ENCODE results near the gene CNBD2.
"Not testable (repeated sequence)": the region's sequence is repeated elsewhere in the genome, so short reads cannot be mapped to it uniquely, and the experiment has no call there.

The CNBD2 gene

GRCh38 chr20:35954907-35955251 is 13.5 kb upstream of the CNBD2 start:
- TF ChIP-seq, protein P1, sequence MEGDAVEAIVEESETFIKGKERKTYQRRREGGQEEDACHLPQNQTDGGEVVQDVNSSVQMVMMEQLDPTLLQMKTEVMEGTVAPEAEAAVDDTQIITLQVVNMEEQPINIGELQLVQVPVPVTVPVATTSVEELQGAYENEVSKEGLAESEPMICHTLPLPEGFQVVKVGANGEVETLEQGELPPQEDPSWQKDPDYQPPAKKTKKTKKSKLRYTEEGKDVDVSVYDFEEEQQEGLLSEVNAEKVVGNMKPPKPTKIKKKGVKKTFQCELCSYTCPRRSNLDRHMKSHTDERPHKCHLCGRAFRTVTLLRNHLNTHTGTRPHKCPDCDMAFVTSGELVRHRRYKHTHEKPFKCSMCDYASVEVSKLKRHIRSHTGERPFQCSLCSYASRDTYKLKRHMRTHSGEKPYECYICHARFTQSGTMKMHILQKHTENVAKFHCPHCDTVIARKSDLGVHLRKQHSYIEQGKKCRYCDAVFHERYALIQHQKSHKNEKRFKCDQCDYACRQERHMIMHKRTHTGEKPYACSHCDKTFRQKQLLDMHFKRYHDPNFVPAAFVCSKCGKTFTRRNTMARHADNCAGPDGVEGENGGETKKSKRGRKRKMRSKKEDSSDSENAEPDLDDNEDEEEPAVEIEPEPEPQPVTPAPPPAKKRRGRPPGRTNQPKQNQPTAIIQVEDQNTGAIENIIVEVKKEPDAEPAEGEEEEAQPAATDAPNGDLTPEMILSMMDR (IDR thresholded peaks at IDR 0.05; ENCODE audit: low read depth, low read length), result no peak
- H3K4me3 ChIP-seq (ENCODE audit: low read depth, low read length), result peak overlapping the region; percentile 93

DNA sequence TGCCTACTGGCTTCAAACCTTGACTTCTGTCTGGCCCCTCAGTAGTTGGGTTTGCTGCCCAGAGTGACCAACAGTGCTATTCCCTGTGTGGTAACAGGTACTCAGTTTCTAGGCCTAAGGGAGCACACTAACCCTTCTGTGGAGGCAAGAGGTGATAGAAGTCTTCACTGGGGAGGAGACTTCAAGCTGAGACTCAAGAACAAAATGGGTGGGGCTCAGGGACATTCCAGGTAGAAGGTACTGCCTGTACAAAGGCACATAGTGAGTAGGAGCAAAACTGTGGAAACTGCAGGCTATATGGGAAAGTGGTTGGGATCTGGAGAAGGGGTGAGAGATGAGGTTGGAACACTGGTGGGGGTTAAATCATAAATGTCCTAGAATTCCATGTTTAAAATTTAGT is 11.8 kb upstream of the CNBD2 start:
- TF ChIP-seq, protein P1 (IDR thresholded peaks at IDR 0.05; ENCODE audit: low read depth, low read length), result no peak
- no peak overlapping the region for H3K4me3 ChIP-seq (ENCODE audit: low read depth, low read length)

DNA sequence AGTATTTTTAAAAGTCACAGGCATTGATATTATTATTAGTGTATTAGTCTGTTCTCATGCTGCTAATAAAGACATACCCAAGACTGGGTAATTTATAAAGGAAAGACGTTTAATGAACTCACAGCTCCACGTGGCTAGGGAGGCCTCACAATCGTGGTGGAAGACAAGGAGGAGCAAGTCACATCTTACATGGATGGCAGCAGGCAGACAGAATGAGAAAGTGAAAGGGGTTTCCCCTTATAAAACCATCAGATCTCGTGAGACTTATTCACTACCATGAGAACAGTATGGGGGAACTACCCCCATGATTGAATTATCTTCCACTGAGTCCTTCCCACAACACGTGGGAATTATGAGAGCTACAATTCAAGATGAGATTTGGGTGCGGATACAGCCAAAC is 9.1 kb upstream of the CNBD2 start:
- H3K4me3 ChIP-seq (ENCODE audit: low read depth, low read length), result not testable (repeated sequence)

- TF ChIP-seq, protein P1 (IDR thresholded peaks at IDR 0.05; ENCODE audit: low read depth, low read length), result no peak
- no peak overlapping the region for H3K4me3 ChIP-seq (ENCODE audit: low read depth, low read length)
These were observed 4.5 kb upstream of the CNBD2 start for GRCh38 chr20:35963878-35964277.

DNA sequence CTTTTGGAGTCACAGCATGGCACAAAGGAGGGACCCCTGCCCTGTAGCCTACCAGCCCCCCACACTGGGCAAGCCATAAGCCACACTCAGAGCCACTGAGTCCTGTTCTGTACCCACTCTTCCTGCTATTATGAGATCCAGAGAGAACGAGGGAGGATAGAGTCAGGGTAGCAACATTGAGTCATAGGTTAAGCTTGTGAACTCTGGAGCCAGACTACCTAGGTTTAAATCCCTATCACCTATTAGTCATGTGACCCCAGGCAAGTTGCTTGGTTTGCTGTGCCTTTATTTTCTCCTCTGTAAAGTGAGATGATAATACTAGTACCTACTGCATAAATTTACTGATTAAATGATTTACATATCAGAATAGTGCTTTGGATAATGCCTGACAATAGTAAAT is 540 bp downstream of the CNBD2 start:
- TF ChIP-seq, protein P1 (IDR thresholded peaks at IDR 0.05; ENCODE audit: low read depth, low read length), result no peak

DNA sequence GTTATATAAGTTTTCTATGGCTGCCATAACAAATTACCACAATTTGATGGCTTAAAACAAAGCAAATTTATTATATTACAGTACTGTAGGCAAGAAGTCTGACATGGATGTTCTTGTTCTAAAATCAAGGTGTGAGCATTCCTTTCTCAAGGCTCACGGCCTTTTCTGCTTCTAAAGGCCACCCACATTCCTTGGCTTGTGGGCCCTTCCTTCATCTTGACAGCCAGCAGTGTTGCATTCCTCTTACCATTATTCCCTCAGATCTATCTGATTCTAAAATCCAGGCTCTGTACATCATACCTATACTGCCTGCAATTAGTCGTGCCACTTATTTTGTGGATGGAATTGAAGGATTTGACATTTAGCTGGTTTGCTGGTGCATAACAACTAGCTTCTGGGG is 3.6 kb downstream of the CNBD2 start:
- TF ChIP-seq, protein P1 (IDR thresholded peaks at IDR 0.05; ENCODE audit: low read depth, low read length), result no peak
- no peak overlapping the region for H3K4me3 ChIP-seq (ENCODE audit: low read depth, low read length)

More for the DNA sequence above, 540 bp downstream of the CNBD2 start:
- H3K4me3 ChIP-seq (ENCODE audit: low read depth, low read length), result no peak overlapping the region

DNA sequence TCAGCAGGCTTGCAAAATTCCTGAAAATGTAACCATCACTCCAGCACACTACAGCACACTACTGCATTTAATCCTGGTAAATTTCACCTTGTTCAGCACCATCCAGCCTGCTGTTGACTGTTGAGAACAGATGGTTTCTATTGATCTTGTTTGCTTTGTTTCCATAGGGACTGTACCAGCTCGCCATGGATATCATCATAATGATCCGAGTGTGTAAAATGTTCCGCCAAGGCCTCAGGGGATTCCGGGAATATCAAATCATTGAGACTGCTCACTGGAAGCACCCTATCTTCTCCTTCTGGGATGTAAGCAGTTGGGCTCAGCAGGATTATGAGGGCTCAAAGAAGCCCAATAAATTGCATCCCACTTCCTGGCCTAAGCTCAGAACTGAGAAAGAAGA is 4.1 kb downstream of the CNBD2 start:
- TF ChIP-seq, protein P1 (IDR thresholded peaks at IDR 0.05; ENCODE audit: low read depth, low read length), result no peak
- no peak overlapping the region for H3K4me3 ChIP-seq (ENCODE audit: low read depth, low read length)

GRCh38 chr20:35974256-35974655 is 5.9 kb downstream of the CNBD2 start:
- TF ChIP-seq, protein P1 (IDR thresholded peaks at IDR 0.05; ENCODE audit: low read depth, low read length), result no peak
- no peak overlapping the region for H3K4me3 ChIP-seq (ENCODE audit: low read depth, low read length)

Data from WI38 (cell line).